ENCODE results near the gene JAK1.
A peak's percentile ranks its signal among the peaks of the same experiment; 100 is the strongest.
"Not testable (repeated sequence)": the region's sequence is repeated elsewhere in the genome, so short reads cannot be mapped to it uniquely, and the experiment has no call there.

JAK1 gene

GRCh38 chr1:64948216-64948615, 18.1 kb downstream of the JAK1 start:
- DNase-seq: no peak

GRCh38 chr1:64946916-64947315, 19.4 kb downstream of the JAK1 start:
- no peak for DNase-seq

GRCh38 chr1:64944913-64945312, 21.4 kb downstream of the JAK1 start:
- no peak for DNase-seq

- DNase-seq: no peak
Observed at GRCh38 chr1:64942675-64943074, 23.7 kb downstream of the JAK1 start.

GRCh38 chr1:64942118-64942517, 24.2 kb downstream of the JAK1 start:
- DNase-seq: no peak

- DNase-seq: peak; percentile 67
Observed at GRCh38 chr1:64941461-64942117, 24.8 kb downstream of the JAK1 start.

GRCh38 chr1:64940025-64940424, 26.3 kb downstream of the JAK1 start:
- DNase-seq: no peak

- no peak for DNase-seq
Observed at GRCh38 chr1:64938991-64939390, 27.4 kb downstream of the JAK1 start.

- no peak for DNase-seq
Observed at GRCh38 chr1:64936956-64937355, 29.4 kb downstream of the JAK1 start.

GRCh38 chr1:64935551-64936155, 30.7 kb downstream of the JAK1 start:
- DNase-seq: no peak

GRCh38 chr1:64934878-64935275, 31.5 kb downstream of the JAK1 start:
- DNase-seq: no peak

GRCh38 chr1:64934115-64934877, 32.1 kb downstream of the JAK1 start:
- no peak for DNase-seq

- DNase-seq: no peak
Observed at GRCh38 chr1:64933296-64934070, 32.9 kb downstream of the JAK1 start.

GRCh38 chr1:64932962-64933295, 33.4 kb downstream of the JAK1 start:
- DNase-seq: no peak

- DNase-seq: not testable (repeated sequence)
Observed at GRCh38 chr1:64930640-64931039, 35.7 kb downstream of the JAK1 start.

GRCh38 chr1:64929221-64929620, 37.1 kb downstream of the JAK1 start:
- DNase-seq: no peak

- DNase-seq: no peak
Observed at GRCh38 chr1:64928325-64928724, 38.0 kb downstream of the JAK1 start.

- DNase-seq: no peak
Observed at GRCh38 chr1:64925594-64925993, 40.8 kb downstream of the JAK1 start.

GRCh38 chr1:64923294-64923718, 43.0 kb downstream of the JAK1 start:
- DNase-seq: no peak

GRCh38 chr1:64922336-64922735, 44.0 kb downstream of the JAK1 start:
- DNase-seq: no peak

GRCh38 chr1:64921771-64922170, 44.6 kb downstream of the JAK1 start:
- no peak for DNase-seq

GRCh38 chr1:64920941-64921589, 45.3 kb downstream of the JAK1 start:
- DNase-seq: no peak

- DNase-seq: not testable (repeated sequence)
Observed at GRCh38 chr1:64919120-64919519, 47.2 kb downstream of the JAK1 start.
